GM10847 (cell line): ENCODE data around the gene SNUPN.

Experiments used
- POLR2A ChIP-seq: IDR thresholded peaks from 2 replicates; pipeline ENCODE4 v1.6.1; 2011; ENCODE audit not compliant: insufficient read length; ENCODE audit errors: extremely low read depth

Gene SNUPN

GRCh38 chr15:75578948-75579920 lies 46.3 kb downstream of the SNUPN start, which contains the start of gene PTPN9:
Gene PTPN9 (minus strand): TSS chr15:75579315. CDS start chr15:75578776, 539 bp downstream.
- peak; percentile 36 for TF ChIP-seq POLR2A

- peak; percentile 10 for TF ChIP-seq POLR2A
Measured at GRCh38 chr15:75578173-75578947, 47.2 kb downstream of the SNUPN start.

DNA sequence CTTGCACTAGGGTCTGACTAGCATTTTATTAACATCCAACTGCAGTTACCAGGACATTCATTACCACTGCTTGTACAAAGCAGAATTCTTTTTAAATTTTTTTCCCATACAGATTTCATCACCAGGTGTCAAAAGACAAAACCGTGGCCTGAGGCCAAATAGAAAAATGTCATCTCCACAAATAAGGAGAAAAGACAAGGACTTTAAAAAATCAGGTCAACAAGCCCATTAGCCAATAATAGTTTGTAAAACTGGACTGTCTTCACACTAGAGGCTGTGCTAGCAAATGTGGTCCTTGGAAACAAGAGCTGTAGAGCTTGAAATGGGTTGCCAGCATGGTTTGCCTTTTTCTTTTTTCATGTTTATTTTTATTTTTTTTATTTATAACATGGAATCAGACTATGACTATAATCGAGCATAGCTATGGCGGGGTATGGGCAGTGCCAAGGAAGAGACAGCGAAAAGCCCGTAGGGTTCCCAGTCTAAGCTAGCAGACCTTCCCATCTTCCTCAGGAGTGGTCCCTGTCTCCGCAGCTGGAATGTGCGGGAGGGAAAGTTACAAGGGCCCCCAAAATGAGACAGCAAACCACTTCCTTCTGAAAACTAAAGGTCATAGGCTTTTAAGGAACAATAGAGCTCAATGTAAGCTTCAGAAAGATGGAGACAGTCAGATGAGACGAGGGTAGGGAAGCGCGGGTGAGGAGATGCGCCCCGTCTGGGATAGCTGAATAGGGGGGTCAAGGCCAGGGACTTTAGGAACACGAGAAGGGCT lies 47.9 kb downstream of the SNUPN start:
- TF ChIP-seq POLR2A = no peak

- no peak for TF ChIP-seq POLR2A
Measured at GRCh38 chr15:75573648-75574384, 51.7 kb downstream of the SNUPN start.

GRCh38 chr15:75570126-75570845 lies 55.2 kb downstream of the SNUPN start:
- TF ChIP-seq POLR2A = no peak

DNA sequence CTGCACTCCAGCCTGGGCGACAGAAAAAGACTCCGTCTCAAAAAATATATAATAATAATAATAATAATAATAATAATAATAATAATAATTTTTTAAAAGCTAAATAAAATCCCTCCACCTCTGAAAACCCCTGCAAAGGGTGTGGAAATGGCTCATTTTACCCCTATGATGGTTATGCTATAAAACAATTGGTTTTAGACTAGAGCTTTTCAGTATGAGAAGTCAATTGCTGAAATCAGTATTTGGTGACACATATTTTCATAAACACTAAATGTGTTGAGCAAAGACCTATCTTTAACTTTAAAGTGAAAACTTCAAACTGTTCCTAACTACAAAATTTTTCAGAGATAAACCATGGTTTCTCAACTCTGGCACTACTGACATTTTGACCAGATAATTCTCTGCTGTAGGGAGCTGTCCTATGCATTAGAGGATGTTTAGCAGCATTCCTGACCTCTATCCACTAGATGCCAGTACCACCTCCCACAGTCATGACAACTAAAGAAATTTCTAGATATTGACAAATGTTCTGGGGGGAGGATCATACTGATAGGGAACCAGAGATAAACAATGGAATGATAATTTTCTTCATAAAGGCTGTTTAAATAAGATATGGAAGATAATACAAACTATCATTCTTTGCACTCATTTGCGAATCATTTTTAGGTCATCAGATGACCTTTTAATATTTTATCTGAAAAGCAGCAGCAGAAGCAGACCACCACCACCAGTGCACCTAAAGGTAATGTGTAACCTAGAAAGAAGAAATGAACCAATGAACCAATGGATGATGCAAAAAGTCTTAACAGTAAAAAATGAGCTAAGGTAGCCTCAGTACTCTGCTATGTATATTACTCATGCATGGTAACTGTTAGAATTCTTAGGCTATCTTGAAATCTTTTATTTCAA lies 60.2 kb downstream of the SNUPN start:
- no peak for TF ChIP-seq POLR2A

DNA sequence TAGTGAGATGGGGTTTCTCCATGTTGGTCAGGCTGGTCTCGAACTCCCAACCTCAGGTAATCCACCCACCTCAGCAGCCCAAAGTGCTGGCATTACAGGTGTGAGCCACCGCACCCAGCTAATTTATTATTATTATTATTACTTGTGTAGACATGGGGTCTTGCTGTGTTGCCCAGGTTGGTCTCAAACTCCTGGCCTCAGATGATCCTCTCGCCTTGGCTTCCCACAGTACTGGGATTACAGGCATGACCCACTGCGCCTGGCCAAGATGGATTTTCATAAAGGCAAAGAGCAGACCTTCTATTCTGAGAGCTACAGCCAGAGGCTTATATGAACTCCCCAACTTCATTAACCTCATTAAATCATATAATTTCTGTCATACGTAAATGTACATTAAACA lies 63.6 kb downstream of the SNUPN start:
- no peak for TF ChIP-seq POLR2A

GRCh38 chr15:75554717-75555116 lies 70.8 kb downstream of the SNUPN start:
- TF ChIP-seq POLR2A = no peak

DNA sequence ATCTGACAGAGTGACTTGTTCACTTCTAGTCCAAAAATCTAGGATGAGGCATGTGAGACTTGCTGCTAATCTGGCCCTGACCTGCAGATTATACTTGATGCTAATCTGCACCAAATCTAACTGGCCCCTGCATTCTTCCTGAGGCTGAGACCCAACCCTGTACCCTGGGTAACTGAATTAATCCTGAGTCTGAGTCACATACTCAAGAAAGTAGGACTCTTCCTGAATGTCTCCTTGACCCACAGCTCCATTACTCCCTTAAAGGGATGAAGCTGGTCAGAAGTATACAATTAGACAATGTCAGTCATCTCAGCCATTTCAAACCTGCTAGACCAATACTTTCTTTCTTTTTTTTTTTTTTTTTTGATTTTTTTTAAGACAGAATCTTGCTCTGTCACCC lies 71.9 kb downstream of the SNUPN start:
- no peak for TF ChIP-seq POLR2A

DNA sequence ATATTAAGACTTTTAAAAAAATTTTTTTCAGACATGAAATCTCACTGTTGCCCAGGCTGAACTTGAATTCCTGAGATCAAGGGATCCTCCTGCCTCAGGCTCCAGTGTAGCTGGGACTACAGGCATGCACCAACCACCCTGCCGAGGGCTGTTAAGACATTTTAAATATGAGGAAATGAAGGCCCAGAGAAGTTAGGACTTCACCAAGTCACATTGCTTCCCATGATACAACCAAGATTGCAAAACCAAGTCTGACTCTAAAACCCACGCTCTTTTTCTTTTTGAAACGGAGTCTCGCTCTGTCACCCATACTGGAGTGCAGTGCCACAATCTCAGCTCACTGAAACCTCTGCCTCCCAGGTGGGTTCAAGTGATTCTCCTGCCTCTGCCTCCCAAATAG lies 74.4 kb downstream of the SNUPN start:
- no peak for TF ChIP-seq POLR2A
